ENCODE measurements around the gene DDX4.
"Not testable (repeated sequence)": the region's sequence is repeated elsewhere in the genome, so short reads cannot be mapped to it uniquely, and the experiment has no call there.

DDX4 gene

DNA sequence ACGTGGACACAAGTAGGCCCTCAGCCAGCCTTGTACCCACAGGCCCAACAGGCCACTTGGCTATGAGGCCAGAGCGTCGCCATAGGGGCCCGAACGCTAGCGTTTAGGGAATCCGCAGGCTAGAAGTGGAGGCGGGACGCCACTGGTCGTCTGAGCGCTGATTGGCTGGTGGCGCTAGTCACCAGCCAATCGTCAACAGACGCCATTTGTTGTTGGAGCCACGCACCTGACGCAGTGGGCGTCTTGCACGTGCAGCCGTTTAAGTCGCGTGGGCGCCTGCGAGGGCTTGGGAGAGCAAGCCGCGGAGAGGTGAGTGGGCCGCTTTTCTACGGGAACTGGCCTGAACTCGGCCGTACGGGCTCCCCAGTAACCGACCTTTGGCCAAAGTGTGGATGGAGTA is at the start of gene DDX4:
Gene DDX4 (plus strand): TSS at position 269 of the 400 bp plus-strand sequence. CDS start 903 bp downstream, outside the sequence.
- DNase-seq (ENCODE audit: low spot score) = no peak

DNA sequence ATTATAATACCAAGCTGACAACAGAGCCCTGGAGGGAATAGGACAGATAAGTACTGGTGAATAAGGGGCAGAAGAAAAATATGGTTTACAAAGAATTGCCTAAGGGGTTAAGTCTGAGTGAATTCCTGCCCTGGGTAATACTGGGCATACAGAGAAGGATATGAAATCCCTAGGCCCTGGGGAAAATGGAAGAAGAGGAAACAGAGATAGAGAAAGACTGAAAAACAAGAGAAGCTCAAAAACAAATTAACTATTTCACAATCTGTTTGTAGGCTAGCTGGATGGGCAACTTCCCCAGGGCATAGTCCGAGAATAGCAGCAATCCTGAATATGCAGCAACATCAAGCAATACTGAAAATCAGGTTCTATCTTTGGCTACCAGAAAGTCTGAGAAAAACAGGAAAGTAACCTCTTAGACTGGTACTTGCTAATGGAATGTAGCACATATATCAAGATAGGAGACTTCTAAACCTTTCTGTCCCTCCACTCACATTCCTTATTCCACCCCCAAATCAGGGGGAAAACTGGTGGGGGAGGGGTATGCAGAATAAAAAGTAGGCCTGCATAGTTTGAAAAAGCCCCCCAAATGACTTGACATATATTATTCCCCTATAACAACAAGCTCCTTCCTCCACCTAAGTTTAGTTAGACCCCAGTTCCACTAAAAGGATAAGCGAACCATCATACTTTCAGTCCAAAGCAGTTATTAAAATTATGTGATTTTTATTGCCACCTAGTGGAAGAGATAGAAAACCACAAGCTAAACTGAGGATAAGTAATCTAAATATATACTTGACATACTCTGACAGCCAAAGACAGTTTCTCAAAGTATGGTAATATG is 46.4 kb upstream of the DDX4 start:
- DNase-seq (ENCODE audit: low spot score) = peak; percentile 26

DNA sequence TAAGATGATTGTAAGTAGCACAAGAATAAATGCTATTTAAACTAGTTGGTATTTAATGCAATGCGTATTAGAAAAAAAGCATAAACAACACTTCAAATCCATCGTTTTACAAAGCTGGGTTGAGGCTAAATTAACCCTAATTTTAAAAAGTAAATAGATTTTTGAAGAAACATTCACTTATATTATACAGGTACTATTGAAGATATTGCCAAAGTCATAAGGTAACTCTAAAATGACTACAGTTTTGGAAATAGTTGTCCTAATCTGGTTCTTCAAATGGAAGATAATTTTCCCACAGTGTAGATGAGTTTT is 45.8 kb upstream of the DDX4 start:
- no peak for DNase-seq (ENCODE audit: low spot score)

DNA sequence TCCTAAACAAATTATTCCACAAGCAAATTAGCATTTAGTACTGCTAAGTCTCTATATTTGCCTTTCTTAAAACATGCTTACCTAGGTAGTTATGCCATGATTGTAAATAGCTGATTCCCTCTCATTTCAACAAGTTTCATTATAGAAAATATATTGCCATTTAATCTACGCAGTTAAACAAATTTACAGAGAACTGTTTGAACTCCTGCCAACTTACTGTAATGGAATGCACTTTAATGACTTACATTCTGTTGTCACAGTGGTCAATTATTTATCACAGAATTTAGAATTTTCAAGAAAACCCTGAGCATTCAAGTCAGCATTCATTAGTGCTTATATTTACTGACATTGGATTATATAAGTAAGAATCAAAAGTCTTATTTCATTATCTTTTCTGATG is 45.4 kb upstream of the DDX4 start:
- no peak for DNase-seq (ENCODE audit: low spot score)

DNA sequence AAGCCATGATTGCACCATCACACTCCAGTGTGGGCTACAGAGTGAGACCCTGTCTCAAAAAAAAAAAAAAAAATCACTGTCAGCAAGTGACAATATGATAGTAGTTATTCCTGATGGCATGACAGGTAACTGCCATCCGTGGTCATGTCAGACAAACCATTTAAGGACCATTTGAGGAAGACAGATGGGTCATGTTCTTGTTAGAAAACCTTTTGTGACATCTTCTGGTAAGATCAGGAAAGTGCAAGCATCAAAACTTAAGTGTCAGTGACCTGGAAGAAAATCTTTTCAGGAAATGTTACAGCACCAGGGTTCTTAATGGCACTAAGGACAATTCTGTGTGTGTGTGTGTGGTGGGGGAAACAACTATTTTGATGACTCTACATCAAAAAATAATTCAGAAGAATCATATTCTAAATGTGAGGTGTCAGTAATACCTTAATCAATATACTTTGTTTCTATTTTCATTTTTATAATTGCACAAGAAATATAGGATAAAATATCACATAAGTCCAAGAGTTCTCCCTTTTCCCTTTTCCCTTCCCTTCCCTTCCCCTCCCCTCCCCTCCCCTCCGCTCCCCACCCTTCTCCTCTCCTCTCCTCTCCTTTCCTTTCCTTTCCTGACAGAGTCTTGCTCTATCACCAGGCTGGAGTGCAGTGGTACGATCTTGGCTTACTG is 43.6 kb upstream of the DDX4 start:
- DNase-seq (ENCODE audit: low spot score) = peak; percentile 24

DNA sequence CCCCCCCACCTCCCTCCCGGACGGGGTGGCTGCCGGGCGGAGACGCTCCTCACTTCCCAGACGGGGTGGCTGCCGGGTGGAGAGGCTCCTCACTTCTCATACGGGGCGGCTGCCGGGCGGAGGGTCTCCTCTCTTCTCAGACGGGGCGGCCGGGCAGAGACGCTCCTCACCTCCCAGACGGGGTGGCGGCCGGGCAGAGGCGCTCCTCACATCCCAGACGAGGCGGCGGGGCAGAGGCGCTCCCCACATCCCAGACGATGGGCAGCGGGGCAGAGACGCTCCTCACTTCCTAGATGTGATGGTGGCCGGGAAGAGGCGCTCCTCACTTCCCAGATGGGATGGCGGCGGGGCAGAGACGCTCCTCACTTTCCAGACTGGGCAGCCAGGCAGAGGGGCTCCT is 41.2 kb upstream of the DDX4 start:
- DNase-seq (ENCODE audit: low spot score) = not testable (repeated sequence)

DNA sequence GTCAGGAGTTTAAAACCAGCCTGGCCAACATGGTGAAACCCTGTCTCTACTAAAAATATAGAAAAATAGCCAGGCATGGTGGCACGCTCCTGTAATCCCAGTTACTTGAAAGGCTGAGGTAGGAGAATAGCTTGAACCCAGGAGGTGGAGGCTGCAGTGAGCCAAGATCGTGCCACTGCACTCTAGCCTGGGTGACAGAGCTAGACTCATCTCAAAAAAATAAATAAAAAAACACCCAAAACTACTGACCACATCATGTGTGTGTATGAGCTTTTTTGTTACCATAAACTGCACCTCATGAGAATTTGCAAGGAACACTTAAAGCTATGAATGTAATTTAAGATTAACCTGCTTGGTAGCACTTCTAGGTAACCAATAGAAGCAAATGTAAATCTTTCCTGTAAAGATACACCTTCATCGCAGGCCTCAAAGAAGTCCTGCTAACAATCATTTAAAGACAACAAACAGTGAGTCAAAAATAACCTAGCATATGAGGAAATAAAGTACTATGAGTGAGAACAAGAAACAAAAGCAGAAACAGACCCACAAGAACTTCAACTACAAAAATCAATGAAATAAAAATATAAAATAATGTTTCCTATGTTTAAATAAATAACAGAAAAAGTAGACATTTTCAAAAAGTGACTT is 38.7 kb upstream of the DDX4 start:
- DNase-seq (ENCODE audit: low spot score) = no peak

DNA sequence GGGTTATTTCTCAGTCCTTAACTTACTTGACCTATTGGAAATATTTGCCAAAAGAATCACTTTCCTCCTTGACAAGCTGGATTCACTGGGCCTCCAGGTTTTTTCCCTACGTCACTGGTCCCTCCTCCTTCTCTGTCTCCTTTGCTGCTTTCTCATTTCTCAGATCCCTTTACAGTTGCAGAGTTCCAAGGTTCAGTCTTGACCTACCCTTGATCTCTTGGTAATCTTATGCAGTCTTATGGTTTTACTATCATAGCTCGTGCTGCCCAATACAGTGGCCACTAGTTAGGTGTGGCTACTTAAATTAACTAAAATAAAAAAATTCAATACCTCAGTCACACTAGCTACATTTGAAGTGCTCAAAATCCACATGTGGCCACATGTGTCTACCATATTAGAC is 37.1 kb upstream of the DDX4 start:
- no peak for DNase-seq (ENCODE audit: low spot score)

DNA sequence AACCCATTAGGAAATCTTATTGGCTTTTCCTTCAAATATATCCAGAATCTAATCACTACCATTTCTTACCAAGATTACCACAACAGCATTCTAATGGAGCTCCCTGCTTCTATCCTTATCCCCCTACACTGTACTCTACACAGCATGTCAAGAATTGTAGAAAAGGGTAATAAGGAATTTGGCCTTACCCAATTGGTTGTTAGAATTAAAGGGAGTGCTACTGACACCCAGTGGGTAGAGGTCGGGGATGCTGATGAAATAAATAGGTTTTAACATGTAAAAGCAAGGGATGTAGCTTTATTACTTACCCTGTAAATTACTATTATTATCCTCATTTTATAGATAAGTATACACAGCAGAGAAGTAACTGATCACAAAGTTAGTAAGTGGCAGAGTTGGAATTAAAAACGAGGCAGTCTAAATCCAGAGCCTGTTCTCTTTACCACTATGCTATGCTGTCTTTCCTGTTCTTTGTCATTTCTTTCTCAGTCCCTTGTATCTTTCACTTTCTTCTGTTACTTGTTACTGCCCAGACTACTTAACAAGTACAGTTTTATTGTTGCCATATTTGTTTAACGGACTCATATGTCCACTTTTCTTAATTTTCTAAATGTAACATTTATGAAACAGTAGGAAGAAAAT is 36.3 kb upstream of the DDX4 start:
- no peak for DNase-seq (ENCODE audit: low spot score)

DNA sequence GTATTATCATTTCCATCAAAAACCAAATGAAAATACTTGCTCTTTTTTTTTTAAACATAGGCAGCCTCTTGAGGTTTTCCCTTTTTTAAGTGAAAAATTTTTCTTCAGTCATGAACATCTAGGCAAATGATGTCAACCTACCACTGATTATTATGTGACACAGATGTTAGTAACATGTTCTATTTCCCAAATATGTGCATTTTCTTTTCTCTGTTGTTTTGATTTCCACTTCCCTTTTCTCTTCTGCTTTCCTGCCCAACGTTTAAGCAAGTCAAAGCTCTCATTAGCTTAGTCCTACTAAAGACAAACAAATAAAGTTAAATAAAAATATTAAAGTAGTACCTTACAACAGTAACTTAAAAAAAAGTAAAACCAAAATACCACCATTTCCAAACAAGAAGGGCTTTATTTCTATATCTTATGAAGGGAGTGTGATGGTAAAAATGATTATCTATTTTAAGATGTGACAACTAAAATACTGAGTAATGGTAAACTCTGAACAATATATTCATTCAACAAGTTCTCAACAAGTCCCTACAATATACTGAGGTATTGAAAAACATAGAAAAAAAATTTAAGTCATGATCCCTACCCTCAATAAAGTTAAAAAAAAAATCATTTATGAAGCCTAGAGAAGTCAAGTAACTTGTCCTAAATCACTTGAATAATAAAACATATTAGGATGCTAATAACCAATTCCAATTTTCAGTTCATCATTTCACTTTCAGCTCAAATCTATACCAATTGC is 35.1 kb upstream of the DDX4 start:
- DNase-seq (ENCODE audit: low spot score) = no peak

DNA sequence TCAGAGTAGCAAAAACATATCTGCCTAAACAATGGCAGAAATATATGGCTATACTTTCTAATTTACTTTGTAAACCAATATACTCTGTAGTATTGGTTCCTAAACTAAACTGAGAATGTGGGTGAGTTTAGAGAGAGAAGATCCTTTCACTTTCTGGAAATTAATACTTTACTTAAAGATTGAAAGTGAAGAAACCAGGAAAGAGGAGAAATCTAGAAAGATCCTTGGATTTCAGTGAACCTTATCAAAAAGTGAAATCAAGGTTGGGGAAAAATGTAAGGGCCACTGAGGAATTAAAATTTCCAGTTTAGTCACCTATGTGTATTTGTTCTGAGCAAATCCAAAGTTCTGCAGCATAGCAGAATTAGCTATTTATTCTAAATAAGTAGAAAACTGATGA is 31.6 kb upstream of the DDX4 start:
- DNase-seq (ENCODE audit: low spot score) = no peak

DNA sequence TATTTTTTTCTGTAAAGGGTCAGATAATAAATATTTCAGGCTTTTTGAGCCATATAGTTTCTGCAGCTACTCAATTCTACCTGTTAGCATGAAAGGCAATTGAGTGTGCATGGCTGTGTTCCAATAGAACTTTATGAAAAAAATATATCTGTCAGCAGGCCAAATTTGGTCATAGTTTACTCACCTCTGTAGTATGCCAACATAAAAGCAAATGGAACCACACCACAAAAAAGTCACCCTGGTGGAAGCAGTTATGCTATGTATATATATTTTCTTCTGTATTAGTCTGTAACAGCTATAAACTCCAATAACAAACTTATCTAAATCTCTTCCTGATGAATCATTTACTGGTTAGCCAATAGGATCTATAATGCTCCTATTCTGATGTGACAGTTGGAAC is 29.1 kb upstream of the DDX4 start:
- DNase-seq (ENCODE audit: low spot score) = no peak

DNA sequence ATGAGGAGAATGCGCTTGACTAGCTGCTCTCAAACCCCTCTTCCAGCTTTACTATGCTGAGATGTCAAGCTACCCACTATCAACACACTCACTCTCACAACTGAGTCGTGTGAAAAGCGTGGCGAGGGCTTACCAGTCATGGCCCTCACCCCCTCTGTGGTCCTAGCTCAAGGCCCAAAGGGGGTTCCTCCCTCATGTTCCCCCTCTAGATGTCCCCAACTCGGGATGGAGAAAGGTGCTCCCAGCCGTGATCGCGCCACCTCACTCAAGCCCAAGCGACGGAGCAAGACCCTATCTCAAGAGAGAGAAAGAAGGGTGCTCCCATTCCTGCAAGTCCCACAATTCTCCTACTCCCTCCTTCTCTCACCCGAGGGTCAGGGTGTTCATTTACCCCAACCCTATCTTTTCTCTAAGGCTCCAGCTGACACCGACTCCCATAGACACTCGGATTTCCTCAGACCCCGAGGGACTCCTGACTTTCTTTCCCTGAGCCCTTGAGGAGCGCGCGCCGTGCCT is 26.3 kb upstream of the DDX4 start:
- no peak for DNase-seq (ENCODE audit: low spot score)

DNA sequence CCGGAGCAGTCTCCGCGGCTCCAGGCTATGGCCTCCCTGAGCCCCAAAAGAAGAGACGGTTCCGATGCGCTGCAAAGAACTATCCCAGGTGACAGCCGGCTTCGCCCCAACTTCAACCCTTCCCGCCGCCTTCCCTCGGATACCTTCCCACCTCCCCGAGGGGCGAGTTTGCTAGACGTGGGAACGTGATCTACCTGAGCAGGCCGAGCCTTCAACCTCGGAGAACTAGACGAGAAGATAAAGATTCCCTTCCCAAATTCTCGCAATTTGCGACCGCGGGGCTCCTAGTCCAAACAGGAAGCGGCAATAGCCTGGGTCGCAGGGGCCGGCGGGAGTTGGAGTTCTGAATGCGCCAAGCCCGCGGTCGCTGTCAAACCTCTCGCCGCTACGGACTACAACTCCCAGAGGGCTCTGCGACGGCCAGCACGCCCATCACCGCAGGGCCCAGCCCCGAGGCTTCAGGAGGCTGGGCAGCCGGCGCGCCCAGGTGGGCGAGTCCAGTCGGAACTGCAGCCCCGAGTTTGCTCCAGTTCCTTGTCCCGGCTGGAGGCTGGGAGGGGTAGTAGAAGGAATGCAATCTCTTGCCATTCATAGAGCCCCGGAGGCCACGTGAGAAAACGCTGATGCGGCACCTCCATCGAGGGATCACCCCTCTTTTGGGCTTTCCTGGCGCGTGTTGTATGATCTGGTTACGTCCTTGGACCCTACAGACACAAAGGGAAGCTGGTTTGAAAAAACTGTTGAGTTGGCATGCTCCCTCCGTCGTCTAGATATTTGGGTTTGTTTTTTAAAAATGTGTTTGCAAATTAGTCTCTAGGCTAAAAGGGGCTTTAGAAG is 25.6 kb upstream of the DDX4 start, which contains the start of gene SLC38A9:
Gene SLC38A9 (minus strand): TSS at position 302 of the 837 bp plus-strand sequence. CDS start 14,366 bp downstream, outside the sequence.
- peak; percentile 96 for DNase-seq (ENCODE audit: low spot score)

DNA sequence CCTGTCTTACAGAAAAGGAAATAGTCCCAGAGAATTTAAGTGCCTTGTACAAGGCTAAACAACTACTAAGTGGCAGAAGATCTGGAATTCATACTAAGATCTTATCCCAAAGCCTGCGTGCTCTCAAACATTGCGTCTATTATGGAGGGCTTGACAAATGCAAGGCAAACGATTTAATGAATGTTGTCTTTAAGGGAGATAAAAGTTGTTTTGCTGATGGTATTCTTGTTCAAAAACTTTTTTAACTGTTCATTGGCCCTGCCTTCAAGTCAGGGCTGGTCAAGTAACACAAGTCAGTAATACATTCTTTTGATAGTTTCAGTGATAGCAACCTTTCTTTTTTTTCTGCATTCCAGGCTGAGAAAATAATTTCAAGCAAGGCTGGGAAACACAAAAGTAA is 24.0 kb upstream of the DDX4 start:
- no peak for DNase-seq (ENCODE audit: low spot score)

DNA sequence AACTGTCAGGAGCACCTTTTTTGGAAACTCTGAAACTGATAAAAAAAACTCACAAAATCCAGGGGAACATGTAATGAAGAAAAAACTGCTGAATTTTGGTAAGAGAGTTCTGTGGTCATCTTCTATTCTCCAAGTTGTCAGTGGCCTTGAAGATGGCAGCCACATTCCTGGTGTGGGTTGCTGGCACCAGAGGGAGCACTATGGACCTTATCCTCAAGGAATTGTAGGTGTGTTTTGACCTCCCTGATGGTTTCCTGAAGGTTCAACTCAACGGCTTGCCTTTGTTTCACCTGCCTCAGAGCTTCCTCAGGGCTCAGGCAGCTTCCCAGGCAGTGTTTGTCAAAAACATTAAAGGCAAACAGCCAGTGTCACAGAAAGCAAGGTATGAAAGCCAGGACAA is 23.5 kb upstream of the DDX4 start:
- DNase-seq (ENCODE audit: low spot score) = no peak

DNA sequence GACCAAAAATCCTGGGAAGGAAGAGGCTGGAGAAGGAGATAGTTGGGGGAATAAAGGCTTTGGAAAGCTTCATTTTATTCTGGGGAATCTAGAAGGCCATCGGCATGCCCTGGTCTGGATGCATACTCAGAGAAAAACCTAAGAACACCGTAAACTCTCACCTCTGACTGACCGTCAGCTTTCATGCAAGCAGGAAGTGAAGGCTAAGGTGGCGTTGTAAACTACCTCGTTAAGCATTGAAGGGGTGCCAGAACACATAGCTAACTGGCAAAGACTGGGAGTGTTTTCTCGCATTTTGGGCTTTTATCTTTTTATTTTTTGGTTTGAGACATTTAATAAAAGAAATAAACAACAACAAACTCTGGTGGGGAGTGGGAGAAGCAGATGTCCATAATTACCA is 23.1 kb upstream of the DDX4 start:
- DNase-seq (ENCODE audit: low spot score) = no peak

DNA sequence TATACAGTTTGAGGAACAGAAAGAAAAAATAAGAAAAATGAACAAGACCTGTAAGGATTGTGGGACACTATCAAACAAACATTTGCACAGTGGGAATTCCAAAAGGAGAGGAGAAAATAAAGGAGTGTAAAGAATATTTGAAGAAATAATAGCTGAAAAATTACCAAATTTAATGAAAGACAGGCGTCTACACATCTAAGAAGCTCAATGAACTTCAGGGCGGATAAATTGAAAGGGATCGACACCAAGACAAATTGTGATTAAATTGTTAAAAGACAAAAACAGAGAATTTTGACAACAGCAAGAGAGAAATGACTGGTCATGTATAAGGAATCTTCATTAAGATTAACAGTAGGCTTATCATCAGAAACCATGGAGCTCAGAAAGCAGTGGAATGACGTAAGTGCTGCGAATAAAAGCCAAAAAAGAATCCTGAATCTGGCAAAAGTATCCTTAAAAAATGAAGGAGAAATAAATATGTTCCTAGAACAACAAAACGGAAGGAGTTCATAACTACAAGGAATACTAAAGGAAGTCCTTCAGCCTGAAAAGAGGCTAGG is 22.3 kb upstream of the DDX4 start:
- no peak for DNase-seq (ENCODE audit: low spot score)

DNA sequence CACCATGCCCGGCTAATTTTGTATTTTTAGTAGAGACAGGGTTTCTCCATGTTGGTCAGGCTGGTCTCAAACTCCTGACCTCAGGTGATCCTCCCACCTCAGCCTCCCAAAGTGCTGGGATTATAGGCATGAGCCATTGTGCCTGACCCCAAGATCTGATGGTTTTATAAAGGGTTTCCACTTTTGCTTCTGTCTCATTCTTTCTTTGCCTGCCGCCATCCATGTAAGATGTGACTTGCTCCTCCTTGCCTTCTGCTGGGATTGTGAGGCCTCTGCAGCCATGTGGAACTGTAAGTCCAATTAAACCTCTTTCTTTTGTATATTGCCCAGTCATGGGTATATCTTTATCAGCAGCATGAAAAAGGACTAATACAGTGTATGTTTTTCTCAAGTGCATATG is 18.8 kb upstream of the DDX4 start:
- not testable (repeated sequence) for DNase-seq (ENCODE audit: low spot score)

DNA sequence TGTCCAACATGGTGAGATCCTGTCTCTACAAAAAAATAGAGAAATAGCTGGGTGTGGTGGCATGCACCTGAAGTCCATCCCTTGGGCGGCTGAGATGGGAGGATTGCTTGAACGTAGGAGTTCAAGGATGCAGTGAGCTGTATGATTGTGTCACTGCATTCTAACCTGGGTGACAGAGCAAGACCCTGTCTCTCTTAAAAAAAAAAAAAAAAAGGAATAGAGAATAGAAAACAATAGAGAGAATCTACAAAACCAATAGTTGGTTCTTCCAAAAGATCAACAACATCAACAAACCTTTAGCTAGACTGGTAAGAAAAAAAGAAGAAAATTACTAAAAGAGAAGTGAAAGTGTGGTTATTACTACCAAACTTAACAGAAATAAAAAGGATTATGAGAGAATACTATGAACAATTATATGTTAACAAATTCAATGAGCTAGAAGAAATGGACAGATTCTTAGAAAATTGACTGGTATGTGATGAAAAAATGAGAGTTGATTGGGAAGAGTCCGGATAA is 17.6 kb upstream of the DDX4 start:
- no peak for DNase-seq (ENCODE audit: low spot score)
